HG03558 (cell line): ENCODE data around the gene NEU4.

Experiments used
- ATAC-seq: cut with Tn5 transposase; IDR thresholded peaks from one replicate; pipeline ENCODE4 v1.9.1; 2021; ENCODE audit warnings: moderate number of reproducible peaks; ENCODE audit not compliant: unreplicated experiment; ENCODE audit errors: extremely low read depth

NEU4 gene

DNA sequence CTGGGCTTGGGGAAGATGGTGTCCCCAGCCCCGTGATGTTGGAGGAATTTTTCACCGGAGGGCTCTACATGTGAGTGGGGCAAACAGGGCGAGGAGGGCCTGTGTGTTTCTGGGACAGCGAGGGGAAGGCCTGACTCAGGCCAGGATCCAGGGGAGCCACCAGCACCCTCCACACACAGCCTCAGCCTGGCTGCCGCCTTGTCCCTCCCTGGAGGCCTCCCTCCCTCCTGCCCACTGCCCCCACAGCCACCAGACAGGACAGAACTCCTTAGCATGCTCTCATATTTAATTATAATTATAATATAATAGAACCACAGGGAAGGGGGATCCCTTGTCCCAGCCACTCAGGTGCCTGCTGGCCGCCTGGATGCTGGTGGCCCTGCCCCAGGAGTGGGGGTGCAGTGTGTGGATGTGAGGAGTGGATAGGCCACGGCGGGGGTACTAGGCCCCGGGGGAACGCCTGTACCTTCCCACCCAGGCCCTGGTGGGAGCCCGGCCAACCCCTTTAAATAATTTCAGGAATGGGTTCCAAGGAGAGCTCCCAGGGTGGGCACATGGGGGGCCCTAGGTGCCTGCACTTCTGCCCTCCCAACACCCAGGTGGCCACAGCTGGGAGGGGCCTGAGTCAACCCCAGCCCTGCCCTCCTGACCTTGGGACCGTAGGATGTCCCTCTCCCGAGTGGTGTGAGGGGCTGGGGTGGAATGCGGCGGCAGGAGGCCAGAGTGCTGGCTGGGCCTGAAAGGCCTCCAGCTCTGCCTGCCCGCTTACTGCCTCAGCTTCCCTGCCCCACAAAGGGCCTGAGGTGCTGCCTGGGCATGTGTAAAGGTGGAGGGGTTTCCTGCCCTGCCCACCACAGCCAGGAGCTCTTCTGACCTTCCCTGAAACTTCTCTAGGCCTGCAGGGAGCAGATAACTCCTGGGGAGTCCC is 40.9 kb downstream of the NEU4 start:
- no peak for ATAC-seq

DNA sequence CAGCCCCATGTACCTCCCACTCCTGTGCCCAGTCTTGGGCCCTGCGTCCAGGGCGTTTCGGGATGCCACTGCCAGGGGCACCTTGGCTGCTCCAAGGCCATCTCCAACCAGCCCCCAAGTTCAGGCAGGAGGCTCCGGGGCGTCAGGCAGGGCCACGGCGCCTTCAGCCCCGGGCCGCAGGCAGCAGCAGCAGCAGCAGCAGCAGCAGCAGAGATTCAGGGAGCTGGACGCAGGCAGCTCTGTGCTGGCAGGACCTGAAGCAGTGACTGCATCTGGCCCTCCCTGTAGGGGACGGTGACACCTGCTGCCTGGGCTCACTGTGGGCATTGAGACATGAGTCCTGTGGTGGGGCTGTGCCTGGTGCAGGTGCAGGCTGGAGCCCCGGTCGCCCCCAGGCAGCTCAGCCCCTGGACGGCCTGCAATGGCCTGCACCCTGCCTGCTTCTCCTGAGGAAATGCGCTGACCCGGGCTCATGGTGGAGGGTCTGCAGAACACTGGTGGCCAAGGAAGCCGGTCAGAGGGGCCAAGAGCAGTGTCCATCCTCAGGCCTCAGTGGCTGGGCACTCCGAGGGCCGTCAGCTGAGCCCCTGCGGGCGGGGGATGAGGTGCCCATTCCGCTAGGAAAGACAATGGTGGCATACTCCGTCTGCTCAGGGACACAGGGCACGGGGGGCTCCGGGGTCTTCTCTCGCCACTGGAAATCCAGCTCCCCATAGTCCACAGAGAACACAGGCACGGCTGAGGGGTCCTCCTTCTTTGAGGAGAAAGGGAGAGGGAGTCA is 41.7 kb downstream of the NEU4 start:
- no peak for ATAC-seq

DNA sequence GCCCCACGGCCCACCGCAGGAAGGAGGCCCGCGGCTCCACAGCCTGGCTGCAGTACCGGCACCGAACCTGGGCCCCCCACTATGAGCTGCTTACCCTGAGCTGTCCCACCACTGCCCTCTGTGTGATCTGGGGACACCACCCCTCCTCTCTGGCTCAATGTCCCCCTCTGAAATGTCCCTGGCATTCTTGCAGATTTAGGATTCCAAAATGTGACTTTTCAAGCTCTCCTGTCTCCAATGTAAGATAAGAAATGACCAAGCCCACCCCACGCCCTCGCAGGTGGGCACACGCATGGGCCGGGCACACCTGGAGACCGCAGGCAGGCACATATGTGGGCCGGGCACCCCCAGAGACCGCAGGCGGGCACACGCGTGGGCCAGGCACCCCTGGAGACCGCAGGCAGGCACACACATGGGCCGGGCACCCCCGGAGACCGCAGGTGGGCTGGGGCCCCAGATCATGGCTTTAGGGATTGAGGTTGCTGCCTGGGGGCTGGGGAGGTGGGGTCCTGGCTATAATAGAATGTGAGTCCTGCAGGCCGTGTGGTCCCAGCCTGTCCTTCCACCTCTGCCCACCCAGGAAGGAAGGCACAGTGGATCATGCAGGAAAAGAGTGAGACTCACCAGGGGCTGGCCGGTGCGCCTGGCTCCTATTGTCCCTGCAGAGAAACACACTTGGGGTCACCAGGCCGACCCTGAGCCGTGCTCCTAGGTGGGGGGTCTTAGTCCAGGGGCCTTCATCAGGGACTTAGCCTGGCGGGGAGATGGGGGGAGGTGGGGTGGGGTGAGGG is 42.5 kb downstream of the NEU4 start:
- ATAC-seq: no peak

DNA sequence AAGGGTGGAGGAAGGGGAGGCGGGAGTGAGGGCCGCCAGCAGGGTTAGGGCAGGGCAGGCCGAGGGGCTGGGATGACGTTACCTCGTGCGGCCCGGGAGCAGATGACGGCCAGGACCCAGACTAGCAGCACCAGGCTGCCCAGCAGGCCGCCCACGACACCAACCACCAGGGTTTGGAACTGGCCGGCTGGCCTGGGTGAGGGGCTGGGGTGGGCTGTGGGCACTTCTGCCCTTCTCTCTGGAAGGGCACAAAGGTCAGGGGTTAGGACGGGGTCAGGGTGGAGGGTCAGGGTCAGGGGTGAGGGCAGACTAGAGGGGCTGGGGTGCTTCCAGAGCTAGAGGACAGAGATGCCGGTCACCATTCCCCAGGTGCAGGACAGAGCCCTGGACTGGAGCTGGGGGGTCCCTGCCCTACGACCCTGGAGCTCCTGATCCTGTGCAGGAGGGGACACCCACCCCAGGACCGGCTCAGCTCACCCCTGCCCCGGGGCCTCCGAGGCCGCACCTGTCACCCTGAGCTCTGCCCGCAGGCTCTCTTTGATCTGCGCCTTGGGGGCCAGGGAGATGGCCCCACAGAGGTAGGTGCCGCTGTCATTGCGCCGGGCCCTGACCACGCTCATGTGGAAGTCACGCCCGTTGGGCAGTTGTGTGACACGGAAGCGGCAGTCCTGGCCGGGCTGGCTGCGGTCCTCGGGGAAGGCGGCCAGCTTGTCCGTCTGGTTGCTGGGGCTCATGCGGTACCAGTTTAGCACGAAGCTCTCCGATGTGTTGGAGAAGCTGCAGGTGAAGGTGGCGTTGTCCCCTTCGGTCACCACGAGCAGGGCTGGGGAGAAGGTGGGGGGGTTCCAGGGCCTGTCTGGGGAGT is 43.4 kb downstream of the NEU4 start:
- no peak for ATAC-seq

DNA sequence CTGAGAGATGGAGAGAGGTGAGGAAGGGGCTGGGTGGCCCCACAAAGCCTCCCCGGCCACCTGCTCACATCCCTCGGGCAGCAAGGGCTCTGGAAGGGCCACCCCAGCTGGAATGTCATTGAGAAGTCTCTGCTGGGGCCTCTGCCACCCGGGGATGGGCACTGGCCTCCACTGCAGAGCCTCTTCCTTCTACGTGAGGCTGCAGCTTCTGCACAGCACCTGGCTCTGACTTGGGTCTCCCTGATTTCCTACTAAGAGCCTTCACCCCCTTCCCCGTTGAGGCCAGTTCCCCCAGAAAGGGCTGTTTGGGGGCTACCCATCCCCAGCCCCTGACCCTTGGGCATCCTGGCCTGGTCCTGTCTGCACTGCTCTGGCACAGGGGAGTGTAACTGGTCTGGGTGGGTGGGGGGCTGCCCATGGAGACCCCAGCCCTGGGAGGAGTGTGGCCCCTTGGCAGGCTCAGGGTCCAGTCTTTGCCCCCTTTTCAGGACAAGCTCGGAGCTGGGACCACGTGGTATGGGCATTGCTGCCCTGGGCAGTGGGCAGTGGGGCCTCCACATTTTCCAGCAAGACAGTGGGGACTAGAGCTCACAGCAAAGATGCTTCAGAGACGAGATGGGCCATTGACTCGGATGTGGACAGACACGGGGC is 44.1 kb downstream of the NEU4 start:
- ATAC-seq: no peak

DNA sequence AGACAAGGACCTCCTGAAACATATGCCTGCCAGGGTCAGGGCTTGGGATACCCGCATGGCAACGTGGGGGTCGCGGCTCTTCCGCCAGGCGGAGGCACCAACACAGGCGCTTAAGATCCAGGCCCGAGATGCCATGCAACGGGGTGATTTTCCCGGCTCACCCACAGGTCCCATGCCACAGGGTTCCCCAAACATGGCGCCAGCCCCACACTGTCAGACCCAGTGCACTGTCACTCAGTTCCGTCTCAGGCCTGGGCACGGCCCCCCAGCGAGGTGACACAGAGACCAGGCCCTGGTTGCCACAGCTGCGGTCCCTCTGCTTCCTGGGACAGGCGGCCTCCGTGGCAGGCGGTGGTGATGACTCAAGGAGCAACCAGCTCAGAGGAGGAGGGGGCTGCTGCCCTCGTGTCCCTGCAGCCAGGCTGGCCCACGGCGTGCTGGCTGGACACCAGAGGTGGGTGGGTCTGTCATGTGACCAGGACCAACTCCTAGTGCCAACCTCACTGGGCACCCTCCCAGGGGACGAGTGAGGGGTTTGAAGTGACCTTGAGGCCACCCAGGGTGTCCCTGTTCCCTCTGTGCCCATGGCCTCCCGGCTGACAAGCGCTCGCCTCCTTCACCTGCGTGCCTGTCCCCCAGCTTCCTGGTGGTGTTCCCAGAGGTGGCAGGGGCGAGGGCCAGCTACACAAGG is 44.8 kb downstream of the NEU4 start:
- no peak for ATAC-seq

DNA sequence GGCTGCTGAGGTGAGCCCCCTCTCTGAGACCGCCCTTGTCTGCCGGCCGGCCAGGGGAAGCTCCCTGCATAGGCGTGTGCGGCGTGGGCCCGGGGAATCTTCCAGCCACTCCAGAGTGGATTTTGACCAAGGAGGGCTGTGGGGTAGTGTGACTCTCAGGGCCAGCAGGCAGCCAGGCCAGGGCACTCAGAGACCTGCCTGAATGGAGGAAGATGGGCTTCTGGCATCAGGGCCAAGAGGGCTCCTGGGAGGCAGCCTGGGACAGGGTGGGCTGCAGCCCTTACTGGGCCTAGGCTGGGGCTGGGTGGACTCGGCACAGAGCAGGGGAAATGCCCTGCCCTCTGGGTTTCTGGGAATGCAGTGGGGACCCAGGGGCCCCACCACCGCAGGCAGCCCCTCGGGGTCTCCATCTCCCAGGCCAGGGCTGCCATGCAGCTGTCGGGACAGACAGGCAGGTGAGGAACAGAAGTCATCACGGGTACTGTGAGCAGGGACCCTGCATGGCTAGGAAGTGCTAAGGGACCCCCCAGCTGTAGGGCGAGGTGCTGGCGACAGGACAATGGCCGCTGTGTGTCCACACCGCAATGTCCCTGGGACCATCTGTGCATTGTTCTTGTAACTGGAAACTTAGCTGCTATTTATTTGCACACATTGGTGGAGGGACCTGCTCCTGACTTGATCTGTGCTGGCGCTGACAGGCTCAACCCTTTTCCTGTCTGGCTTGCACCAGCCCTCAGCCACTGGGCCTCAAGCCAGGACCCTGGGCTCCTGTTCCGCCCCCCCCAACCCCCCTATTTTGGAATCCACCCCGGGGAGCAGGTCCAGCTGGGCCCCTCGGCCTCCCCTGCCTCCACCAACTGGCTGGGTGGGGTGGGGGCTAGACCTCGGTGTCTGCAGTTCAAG is 45.6 kb downstream of the NEU4 start:
- ATAC-seq: no peak

DNA sequence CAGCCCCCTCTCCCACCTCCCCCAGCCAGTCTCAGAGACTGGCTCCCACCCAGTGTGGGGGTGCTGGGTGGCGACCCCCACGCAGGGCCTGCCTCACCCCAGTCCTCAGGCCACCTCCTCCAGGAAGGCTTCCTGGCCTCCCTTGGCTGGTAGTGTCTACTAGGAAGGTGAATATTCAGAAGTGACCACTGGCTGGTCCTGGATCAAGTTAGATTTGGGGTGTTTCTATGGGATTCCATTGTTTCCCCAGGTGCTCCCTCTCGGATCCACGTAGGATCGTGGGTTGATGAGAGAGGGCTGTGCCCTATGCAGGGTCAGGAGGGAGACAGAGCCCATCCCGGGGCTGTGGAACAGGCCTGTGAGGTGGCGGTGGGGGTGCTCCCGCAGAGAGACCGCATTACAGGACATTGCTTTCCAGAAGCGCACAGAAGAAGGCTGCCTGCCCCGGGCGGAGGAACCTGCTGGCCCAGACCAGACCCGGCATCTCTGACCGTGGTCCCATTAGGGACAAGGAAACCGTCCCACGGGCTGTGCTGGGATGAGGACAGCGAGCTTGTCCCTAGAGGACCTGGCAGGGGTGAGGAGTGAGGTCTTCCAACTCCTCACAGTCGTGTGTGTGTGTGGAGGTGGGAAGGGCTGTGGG is 46.4 kb downstream of the NEU4 start:
- no peak for ATAC-seq

DNA sequence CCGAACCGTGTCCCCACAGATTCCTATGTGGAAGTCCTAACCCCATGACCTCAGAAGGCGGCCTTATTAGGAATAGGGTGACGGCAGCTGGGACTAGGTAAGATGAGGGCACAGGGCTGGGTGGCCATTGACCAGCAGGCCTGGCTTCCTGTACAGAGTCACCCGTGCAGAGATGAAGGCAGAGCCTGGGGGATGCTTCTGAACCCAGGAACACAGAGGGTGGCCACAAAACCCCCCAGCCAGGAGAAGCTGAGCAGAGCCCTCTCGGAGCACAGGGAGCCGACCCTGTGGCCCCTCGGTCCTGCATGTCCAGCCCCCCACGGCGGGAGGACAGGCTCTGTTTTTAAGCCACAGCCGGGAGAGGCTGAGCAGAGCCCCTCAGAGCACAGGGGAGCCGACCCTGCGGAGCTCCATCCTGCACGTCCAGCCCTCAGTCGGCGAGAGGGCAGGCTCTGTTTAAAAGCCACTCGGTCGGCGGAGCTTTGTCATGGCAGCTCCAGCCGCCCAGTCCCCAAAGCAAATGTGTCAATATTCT is 47.0 kb downstream of the NEU4 start:
- no peak for ATAC-seq

DNA sequence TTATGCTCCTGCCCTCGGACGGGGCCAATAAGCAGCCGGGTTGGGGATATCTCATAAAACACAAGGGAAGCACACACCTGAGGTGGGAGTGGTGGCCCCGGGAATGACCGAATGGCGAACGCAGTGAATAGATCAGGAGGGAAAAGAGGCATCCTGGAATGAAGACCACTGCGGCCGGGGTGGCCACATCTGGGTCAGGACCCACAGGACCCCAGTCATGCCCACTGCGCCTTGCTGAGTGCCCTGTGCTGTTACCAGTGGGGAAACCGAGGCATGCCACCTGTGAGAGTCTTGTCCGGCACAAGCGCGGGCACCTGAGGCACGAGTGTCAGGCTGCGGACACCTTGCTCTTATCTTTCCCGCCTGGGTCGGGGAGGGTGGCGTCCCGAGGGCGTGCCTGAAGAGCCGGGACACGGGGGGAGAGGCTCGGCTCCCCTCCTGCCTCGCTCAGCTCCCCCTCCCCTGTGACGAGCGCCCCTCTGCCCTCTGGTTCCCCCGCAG is 48.1 kb downstream of the NEU4 start:
- no peak for ATAC-seq

DNA sequence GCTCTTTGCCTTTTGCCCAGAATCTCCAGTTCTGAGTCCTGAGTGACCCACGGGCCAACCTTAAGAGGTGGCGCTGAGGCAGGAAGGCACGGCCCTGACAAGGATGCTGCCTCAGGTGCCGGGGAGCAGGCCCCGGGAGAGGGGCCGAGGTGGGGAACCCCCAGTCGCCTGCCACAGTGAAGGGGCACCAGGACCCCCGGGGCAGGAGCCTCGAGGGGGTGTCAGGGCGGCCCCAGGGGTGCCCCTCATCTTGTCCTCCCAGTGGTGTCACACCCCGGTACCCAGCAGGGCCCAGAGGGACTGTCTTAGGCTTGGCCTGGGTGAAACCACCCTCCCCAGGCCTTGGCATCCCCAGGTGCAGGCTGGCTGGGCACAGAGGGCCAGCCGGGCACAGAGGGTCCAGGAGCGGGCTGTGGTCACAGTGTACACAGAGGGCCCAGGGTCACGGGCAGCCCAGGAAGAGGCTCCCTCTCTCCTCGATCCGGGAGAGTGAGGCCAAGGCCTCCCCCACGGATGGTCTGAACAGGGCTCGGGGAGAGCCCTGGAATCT is 48.7 kb downstream of the NEU4 start:
- ATAC-seq: no peak

DNA sequence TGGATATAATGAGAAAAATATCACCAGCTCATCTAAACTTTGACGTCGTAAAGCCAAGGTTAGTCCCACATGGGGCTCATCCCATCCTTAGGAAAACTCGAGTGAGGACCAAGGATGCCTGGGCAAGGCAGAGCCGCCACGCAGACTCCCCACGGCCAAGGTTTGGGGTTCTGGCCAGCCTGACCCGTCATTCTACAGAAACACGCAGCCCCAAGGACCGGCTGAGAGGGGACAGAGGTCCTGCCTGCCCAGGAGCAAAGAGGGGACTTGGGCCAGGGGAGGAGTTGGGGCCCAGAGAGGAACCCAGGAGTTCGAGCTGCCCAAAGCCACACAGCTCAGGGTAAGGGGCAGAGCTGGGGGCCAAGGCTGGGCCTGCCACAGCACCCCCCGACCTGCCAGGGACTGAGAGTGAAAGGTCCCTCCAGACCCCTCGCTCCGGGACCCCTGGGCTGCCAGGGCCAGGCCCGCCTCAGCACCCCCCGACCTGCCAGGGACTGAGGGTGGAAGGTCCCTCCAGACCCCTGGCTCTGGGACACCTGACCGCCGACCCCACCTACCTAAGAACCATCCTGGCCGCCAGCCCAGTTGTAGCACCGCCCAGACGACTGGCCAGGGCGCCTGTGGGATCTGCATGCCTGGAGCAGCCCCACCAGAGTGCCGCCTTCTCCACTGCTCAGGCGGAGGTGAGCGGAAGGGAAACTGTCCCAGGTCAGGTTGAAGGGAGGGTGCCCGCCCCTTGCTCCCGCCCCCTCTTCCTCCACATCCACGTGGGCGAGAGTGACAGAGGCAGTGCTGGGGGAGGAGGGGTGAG is 49.4 kb downstream of the NEU4 start, which contains the start of gene PDCD1:
Gene PDCD1, minus strand, starts transcription at position 689 of the 811 bp plus-strand sequence. Its CDS starts 56 bp downstream, at position 633.
- no peak for ATAC-seq

DNA sequence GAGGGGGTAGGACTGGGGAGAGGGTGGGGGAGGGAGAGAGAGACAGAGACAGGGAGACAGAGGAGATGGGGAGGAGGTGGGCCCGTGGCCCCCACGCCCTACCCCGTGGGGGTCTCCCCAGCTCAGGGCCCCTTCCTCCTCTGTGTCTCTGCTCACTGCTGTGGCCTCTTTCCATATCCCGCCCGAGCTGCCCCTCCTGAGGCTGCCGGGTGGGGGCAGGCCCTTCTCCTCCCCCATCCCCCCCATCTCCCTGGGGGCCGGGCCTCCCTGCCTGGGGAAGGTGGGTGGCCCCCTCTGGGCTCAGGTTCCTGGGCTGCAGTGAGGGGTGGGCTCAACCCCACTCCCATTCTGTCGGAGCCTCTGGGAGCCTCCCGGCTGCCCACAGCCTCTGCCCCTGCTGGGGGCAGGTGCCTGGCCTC is 50.0 kb downstream of the NEU4 start:
- no peak for ATAC-seq

DNA sequence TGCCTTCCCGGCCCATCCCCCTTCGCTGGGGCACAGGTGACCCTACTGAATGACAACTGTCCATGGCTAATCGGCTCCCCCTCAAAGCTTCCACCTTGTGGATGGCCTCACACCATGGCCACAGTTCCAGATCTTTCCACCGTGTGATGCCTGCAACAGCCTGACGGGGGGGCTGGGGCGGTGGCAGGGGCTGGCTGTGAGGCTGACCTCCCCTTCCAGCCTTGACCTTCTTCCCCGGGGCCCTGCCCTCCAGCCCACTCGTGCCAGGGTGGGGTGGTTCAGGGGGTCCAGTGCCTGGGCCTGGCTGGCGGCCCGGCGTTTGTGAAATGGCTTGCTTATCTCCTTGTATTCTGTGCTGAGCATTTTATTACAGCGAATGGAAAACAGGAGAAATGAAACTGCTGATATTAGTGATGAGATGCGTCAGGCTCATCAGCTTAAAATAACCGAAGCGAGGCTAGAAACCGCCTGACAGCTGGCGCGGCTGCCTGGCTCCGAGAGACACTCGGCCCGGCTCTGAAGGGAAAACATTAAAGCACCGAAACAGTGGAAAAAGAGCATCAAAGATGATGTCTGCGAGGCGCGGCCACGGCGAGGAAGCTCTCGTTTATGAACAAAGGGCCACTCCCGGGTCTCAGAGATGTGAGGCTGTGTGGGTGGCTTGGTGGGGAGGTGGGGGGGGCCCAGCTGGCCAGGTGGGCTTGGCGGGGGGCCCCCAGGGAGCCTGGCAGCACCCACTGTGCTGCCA is 50.6 kb downstream of the NEU4 start:
- no peak for ATAC-seq
